LNCaP clone FGC (cell line): Measurements from ENCODE around the gene BDKRB2.

Experiments
- DNase-seq: peaks from one replicate; pipeline ENCODE4 v3.0.0-alpha.2; 2011; ENCODE audit warnings: low read depth
- H3K4me3 ChIP-seq: 2 replicates; pipeline ENCODE4 v1.5.1; 2011; ENCODE audit warnings: mild to moderate bottlenecking, low read depth, low read length, control low read depth
- TF ChIP-seq, protein P1 (sequence below): IDR thresholded peaks from 2 replicates; pipeline ENCODE4 v1.5.1; 2012; ENCODE audit warnings: mild to moderate bottlenecking; ENCODE audit not compliant: control insufficient read depth, insufficient read depth; ENCODE audit errors: extremely low read depth

BDKRB2 gene

DNA sequence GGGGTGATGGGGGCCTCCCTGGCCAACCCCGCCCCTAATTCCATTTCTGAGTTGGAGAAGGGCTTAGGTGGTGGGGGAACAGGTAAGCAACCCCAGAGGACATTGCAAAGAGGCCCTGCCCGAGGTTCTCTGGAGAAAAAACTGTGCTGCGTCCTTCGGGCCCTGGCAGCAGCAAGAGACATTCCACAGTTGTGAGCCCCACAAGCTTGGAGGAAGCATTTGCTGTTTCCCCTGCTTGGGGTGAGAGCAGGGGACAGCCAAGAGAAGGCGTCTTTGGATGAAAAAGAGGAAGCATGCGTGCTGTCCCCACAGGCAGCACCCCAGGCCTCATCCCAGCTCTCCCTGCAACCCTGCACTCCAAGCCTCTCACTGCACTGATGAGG is 1.3 kb downstream of the BDKRB2 start:
- TF ChIP-seq, protein P1, sequence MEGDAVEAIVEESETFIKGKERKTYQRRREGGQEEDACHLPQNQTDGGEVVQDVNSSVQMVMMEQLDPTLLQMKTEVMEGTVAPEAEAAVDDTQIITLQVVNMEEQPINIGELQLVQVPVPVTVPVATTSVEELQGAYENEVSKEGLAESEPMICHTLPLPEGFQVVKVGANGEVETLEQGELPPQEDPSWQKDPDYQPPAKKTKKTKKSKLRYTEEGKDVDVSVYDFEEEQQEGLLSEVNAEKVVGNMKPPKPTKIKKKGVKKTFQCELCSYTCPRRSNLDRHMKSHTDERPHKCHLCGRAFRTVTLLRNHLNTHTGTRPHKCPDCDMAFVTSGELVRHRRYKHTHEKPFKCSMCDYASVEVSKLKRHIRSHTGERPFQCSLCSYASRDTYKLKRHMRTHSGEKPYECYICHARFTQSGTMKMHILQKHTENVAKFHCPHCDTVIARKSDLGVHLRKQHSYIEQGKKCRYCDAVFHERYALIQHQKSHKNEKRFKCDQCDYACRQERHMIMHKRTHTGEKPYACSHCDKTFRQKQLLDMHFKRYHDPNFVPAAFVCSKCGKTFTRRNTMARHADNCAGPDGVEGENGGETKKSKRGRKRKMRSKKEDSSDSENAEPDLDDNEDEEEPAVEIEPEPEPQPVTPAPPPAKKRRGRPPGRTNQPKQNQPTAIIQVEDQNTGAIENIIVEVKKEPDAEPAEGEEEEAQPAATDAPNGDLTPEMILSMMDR: no peak
- no peak overlapping the region for H3K4me3 ChIP-seq
- no peak for DNase-seq

DNA sequence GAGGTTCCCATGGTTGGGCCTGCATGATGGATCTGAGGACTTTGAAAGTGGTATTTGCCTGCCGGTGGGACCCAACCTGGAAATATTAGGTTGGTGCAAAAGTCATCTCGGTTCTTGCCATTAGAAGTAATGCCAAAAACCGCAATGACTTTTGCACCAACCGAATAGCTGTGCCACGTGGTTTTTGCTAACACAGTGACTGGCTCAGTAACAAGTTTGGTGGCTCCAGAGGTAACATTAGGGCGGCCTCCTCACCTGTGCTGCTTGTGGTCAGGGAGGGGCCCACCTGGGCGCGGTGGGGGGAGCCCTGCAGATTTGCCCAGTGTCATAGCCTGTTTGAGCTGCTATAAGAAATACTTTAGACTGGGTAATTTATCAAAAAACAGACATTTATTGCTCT is 1.8 kb downstream of the BDKRB2 start:
- no peak overlapping the region for H3K4me3 ChIP-seq
- TF ChIP-seq, protein P1: no peak
- DNase-seq: no peak

DNA sequence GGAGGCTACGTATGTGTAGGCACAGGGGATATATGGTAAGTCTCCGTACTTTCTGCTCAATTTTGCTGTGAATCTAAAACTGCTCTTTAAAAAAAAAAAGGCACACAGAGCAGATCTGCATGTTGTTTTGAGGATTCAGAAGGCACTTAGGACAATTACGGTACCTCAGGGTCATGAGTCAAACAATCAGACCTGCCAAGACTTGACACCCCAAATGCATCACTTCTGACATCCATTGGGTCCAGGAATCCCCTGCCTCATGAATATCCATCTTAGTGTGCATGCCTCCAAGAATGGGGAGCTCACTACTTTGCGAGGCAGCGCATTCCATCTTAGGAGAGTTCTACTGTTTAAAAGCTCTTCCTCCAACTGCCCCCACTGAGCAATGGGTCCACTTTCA is 3.0 kb downstream of the BDKRB2 start:
- TF ChIP-seq, protein P1: no peak
- H3K4me3 ChIP-seq: no peak overlapping the region
- DNase-seq: no peak

DNA sequence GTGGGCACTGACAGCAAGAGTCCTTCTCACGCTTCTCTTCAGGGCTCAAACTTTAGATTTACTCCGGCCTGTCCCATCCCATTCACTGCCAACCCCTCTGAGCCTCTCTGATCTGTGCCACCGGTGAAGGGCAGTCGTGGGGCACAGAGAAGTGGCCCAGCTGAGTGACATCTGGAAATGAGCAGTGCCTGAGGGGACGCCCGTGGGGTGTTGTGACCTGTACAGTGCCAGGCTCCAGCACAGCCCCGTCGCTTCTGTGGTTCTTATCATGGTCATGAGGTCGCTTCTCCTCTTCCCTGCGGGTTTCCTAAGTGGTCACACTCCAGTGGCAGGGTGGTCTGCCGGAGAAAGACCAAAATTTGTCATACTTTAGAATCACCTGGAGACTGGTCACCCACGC is 4.1 kb downstream of the BDKRB2 start:
- H3K4me3 ChIP-seq: no peak overlapping the region
- TF ChIP-seq, protein P1: no peak
- DNase-seq: no peak

DNA sequence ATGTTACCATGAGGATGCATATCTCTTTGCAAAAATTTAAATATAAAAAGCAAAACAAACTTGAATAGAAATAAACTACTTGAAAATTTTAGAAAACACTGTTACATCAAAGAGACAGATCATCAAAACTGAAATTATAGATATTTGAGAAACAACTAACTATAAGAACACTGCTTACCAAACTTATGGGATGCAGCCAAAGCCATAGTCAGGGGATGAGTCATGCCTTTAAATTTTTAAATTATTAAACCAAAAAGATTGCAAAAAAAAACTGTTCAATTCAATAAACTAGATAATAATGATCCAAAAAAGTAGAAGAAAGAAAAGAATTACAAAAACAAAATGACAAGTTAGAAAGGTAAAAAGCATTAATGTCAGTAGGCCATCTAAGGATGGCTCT is 7.5 kb downstream of the BDKRB2 start:
- TF ChIP-seq, protein P1: no peak
- no peak for DNase-seq
- no peak overlapping the region for H3K4me3 ChIP-seq

DNA sequence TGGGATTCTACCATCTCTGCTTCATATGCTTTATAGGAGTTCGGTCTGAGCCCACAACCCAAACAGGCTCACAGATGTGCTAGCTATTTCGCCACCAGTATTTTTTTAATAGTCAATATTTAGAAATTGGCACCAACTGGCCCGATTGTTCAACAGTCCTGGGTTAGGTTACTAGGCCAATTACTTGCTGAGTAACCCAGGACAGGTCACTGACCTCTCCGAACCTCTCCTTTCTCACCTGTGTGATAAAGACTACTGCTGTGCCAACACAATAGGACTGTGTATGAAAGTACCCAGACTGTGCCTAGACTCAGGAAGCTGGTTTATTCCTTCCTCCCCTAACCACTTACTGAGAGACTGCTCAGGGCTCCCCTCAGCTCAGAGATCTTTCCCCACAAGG is 8.3 kb downstream of the BDKRB2 start:
- H3K4me3 ChIP-seq: no peak overlapping the region
- TF ChIP-seq, protein P1: no peak
- no peak for DNase-seq

DNA sequence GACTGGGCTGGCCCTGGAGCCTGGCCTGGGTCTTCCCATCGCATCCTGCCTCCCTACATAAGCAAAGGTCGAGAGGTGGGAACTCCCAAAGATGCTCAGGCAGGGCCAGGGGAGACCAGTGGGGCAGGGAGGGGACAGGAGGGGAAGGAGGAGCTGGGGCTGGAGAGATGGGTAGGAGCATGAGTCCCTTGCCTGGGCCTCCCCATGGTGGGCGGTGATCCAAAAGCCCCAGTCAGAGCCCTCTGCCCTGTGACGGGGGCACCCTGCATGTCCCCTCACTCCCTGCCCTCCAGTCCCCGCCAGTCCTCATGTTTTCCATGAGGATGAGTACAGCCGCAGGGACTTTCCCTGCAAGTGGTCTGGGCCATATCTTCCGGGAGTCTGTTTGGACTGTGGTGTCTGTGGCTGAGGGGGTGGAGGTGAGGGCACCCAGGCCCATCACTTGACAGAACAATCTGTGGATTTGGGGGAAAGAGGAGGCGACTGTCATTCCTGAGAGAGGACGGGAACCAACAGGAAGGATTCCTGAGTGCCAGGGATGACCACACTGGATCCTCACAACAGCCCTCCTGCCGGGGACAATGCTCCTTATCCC is 9.3 kb downstream of the BDKRB2 start:
- no peak for DNase-seq
- H3K4me3 ChIP-seq: no peak overlapping the region
- TF ChIP-seq, protein P1: no peak
